ENCODE data around the gene SLC25A53.
"Not testable (repeated sequence)": the region's sequence is repeated elsewhere in the genome, so short reads cannot be mapped to it uniquely, and the experiment has no call there.

SLC25A53 gene

GRCh38 chrX:104130808-104131207, 26.0 kb downstream of the SLC25A53 start:
- no peak for DNase-seq

GRCh38 chrX:104126856-104127255, 30.0 kb downstream of the SLC25A53 start:
- no peak for DNase-seq

- no peak for DNase-seq
Observed at GRCh38 chrX:104122829-104123228, 34.0 kb downstream of the SLC25A53 start.

- DNase-seq = no peak
Observed at GRCh38 chrX:104118765-104119164, 38.0 kb downstream of the SLC25A53 start.

- no peak for DNase-seq
Observed at GRCh38 chrX:104117759-104118158, 39.0 kb downstream of the SLC25A53 start.

- DNase-seq = peak; percentile 67
Observed at GRCh38 chrX:104113222-104113965, 43.4 kb downstream of the SLC25A53 start.

- peak; percentile 68 for DNase-seq
Observed at GRCh38 chrX:104112326-104112951, 44.4 kb downstream of the SLC25A53 start, which contains the start of gene ZCCHC18. Gene ZCCHC18 (plus strand): TSS chrX:104112523. CDS start chrX:104114112, 1,589 bp downstream.

- DNase-seq = not testable (repeated sequence)
Observed at GRCh38 chrX:104110491-104111240, 46.1 kb downstream of the SLC25A53 start.

GRCh38 chrX:104108955-104109354, 47.9 kb downstream of the SLC25A53 start:
- DNase-seq = no peak

- DNase-seq = no peak
Observed at GRCh38 chrX:104105330-104106262, 51.2 kb downstream of the SLC25A53 start.

GRCh38 chrX:104104676-104105075, 52.1 kb downstream of the SLC25A53 start:
- DNase-seq = no peak

- no peak for DNase-seq
Observed at GRCh38 chrX:104098919-104099318, 57.9 kb downstream of the SLC25A53 start.

GRCh38 chrX:104098151-104098808, 58.5 kb downstream of the SLC25A53 start:
- no peak for DNase-seq

- no peak for DNase-seq
Observed at GRCh38 chrX:104085919-104086318, 70.9 kb downstream of the SLC25A53 start.

- DNase-seq = no peak
Observed at GRCh38 chrX:104085477-104085876, 71.3 kb downstream of the SLC25A53 start.

- DNase-seq = no peak
Observed at GRCh38 chrX:104084534-104085277, 72.1 kb downstream of the SLC25A53 start.

- DNase-seq = no peak
Observed at GRCh38 chrX:104084063-104084462, 72.7 kb downstream of the SLC25A53 start.

GRCh38 chrX:104077854-104078253, 79.0 kb downstream of the SLC25A53 start:
- DNase-seq = not testable (repeated sequence)

- DNase-seq = not testable (repeated sequence)
Observed at GRCh38 chrX:104075778-104076445, 80.9 kb downstream of the SLC25A53 start, which contains the start of gene TMSB15C. Gene TMSB15C (minus strand): TSS chrX:104076236.

GRCh38 chrX:104062636-104063035, 94.2 kb downstream of the SLC25A53 start:
- not testable (repeated sequence) for DNase-seq
